CD4-positive, alpha-beta T cell treated with Interleukin-17A for 1 hour (primary cell): ENCODE measurements around the gene TNP2.
"Not testable (repeated sequence)": the region's sequence is repeated elsewhere in the genome, so short reads cannot be mapped to it uniquely, and the experiment has no call there.

ENCODE experiments used
- DNase-seq: peaks from one replicate; pipeline ENCODE4 v3.0.0-alpha.2; 2020

TNP2 gene

GRCh38 chr16:11239644-11240632, 29.2 kb downstream of the TNP2 start:
- no peak for DNase-seq

- no peak for DNase-seq
Observed at GRCh38 chr16:11238272-11239202, 30.6 kb downstream of the TNP2 start.

GRCh38 chr16:11236461-11237254, 32.5 kb downstream of the TNP2 start:
- DNase-seq = no peak

GRCh38 chr16:11235703-11235991, 33.5 kb downstream of the TNP2 start:
- DNase-seq = no peak

GRCh38 chr16:11234884-11235702, 34.0 kb downstream of the TNP2 start:
- DNase-seq = no peak

- DNase-seq = peak; percentile 59
Observed at GRCh38 chr16:11233727-11234376, 35.3 kb downstream of the TNP2 start.

GRCh38 chr16:11232852-11233726, 36.0 kb downstream of the TNP2 start:
- peak; percentile 90 for DNase-seq

GRCh38 chr16:11232302-11232851, 36.7 kb downstream of the TNP2 start:
- no peak for DNase-seq

- DNase-seq = no peak
Observed at GRCh38 chr16:11231367-11231970, 37.7 kb downstream of the TNP2 start.

GRCh38 chr16:11229906-11230305, 39.2 kb downstream of the TNP2 start:
- DNase-seq = no peak

GRCh38 chr16:11229432-11229831, 39.7 kb downstream of the TNP2 start:
- DNase-seq = no peak

GRCh38 chr16:11225677-11226549, 43.2 kb downstream of the TNP2 start:
- no peak for DNase-seq

GRCh38 chr16:11224894-11225676, 44.0 kb downstream of the TNP2 start:
- peak; percentile 89 for DNase-seq

- DNase-seq = peak; percentile 66
Observed at GRCh38 chr16:11224096-11224893, 44.8 kb downstream of the TNP2 start.

- DNase-seq = not testable (repeated sequence)
Observed at GRCh38 chr16:11220507-11220906, 48.6 kb downstream of the TNP2 start.

GRCh38 chr16:11219178-11219577, 49.9 kb downstream of the TNP2 start:
- DNase-seq = no peak

GRCh38 chr16:11218604-11218962, 50.5 kb downstream of the TNP2 start:
- DNase-seq = peak; percentile 37
